ENCODE results near the gene LPA. TPM values are rescaled to one million over a fixed set of nuclear protein-coding genes. Genes with fewer than 3 reads are reported as not detected.
A peak's percentile ranks its signal among the peaks of the same experiment; 100 is the strongest.
"Not testable (repeated sequence)": the region's sequence is repeated elsewhere in the genome, so short reads cannot be mapped to it uniquely, and the experiment has no call there.

The LPA gene
- total RNA-seq, 1 experiment from 2014 or later, result 0.13 TPM

DNA sequence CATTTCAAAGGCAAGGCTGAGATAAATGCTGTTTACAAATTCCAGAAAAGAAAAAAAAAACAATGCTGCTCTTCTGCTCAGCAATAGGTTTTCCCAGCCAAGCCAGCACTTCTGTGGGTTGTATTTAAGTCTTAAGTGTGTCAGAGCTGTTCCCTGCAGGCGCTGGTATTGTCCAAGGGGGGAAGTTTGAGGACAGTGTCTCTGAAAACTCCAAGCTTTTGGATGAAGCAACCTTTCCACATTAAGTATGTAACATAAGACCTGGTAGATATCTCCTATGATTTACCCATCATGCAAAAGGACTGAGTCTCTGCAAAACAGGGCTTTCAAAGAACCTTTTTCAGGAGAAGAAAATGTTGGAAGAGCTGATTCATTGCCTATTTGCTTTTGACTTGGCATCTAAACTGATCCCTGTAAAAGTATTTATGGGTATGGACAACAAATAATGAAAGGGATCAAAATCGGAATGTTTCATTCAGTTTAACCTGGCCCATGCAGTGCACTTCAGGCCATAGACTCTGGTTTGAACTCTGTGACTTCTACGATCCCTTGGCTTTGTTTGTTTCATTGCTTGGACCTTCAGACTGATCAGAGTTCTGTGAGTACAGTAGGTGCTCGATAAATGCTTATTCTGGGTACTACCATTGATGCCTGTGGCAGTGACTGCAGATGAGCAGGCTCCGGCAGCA is 21.8 kb upstream of the LPA start:
- Histone ChIP-seq H3K27me3 (ENCODE audit: insufficient read depth, low read length) (no peaks in the 10 kb centered on the region), H4K20me1 (ENCODE audit: control insufficient read depth, insufficient read depth, insufficient read length) (no peaks in the 10 kb centered on the region), H3K79me2 (ENCODE audit: insufficient read depth, low read length) (no peaks in the 10 kb centered on the region), H3K27ac (ENCODE audit: insufficient read length, low read depth, low read length) (no peak overlapping the region), H2BK20ac (ENCODE audit: low read depth, low read length, poor library complexity, severe bottlenecking) (no peak overlapping the region), H3K4me1 (ENCODE audit: insufficient read depth, low read length) (no peaks in the 10 kb centered on the region), H3K4me2 (ENCODE audit: insufficient read depth, insufficient read length, low read length) (no peak overlapping the region), H3K23me2 (ENCODE audit: insufficient read length, low read depth, low read length, poor library complexity, severe bottlenecking) (no peaks in the 10 kb centered on the region), H3K9me3 (ENCODE audit: control insufficient read depth, low read depth, low read length) (no peaks in the 10 kb centered on the region), H2AFZ (ENCODE audit: low read length) (no peak overlapping the region), H4K5ac (ENCODE audit: insufficient read length, low read depth, low read length) (no peak overlapping the region), H2BK15ac (ENCODE audit: low read depth, low read length) (no peak overlapping the region), H4K8ac (replicated peaks; ENCODE audit: insufficient read length, low read depth, low read length) (no peak overlapping the region), H2BK120ac (ENCODE audit: low read depth, low read length, poor library complexity, severe bottlenecking) (no peak overlapping the region), H3K56ac (ENCODE audit: insufficient read length, low read depth, low read length) (no peak overlapping the region), H3K4ac (ENCODE audit: low read depth, low read length) (no peak overlapping the region), H3K14ac (ENCODE audit: insufficient read depth, low read length) (no peak overlapping the region), H3K79me1 (ENCODE audit: insufficient read depth, low read depth, low read length, poor library complexity, severe bottlenecking) (no peaks in the 10 kb centered on the region), H3T11ph (ENCODE audit: low read length) (no peak overlapping the region), H2AK5ac (ENCODE audit: insufficient read length, low read length) (no peak overlapping the region), H3K23ac (ENCODE audit: insufficient read length, low read depth, low read length) (no peak overlapping the region), H3K18ac (ENCODE audit: insufficient read length, low read depth, low read length) (no peak overlapping the region), H2BK12ac (ENCODE audit: insufficient read length, low read depth, low read length) (no peak overlapping the region), H4K91ac (ENCODE audit: insufficient read length, low read depth, low read length) (no peak overlapping the region), H2BK5ac (ENCODE audit: insufficient read length, low read length) (no peak overlapping the region), H3K9ac (ENCODE audit: extremely low read depth, insufficient read length, low read length) (no peak overlapping the region)
- TF ChIP-seq, protein P1, sequence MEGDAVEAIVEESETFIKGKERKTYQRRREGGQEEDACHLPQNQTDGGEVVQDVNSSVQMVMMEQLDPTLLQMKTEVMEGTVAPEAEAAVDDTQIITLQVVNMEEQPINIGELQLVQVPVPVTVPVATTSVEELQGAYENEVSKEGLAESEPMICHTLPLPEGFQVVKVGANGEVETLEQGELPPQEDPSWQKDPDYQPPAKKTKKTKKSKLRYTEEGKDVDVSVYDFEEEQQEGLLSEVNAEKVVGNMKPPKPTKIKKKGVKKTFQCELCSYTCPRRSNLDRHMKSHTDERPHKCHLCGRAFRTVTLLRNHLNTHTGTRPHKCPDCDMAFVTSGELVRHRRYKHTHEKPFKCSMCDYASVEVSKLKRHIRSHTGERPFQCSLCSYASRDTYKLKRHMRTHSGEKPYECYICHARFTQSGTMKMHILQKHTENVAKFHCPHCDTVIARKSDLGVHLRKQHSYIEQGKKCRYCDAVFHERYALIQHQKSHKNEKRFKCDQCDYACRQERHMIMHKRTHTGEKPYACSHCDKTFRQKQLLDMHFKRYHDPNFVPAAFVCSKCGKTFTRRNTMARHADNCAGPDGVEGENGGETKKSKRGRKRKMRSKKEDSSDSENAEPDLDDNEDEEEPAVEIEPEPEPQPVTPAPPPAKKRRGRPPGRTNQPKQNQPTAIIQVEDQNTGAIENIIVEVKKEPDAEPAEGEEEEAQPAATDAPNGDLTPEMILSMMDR (conservative IDR thresholded peaks at IDR 0.05), result no peak
- Mint-ChIP-seq H3K27me3 (ENCODE audit: low read depth) (peaks cover 6% of the 10 kb centered on the region), H3K4me3 (no peak overlapping the region), H3K36me3 (ENCODE audit: insufficient read depth in 1 of 3, low read depth in 3 of 3) (peaks cover 4 to 6% (median 4%) of the 10 kb centered on the region in 3 experiments; a peak in 4 of 7 replicates), H3K9me3 (peaks cover 2 to 15% of the 10 kb centered on the region in 2 experiments; a peak in 4 of 5 replicates), H3K27ac (peak overlapping the region in 1 of 3 experiments; percentile 70; a peak in 3 of 7 replicates), H3K4me1 (peaks cover 4 to 5% of the 10 kb centered on the region in 2 experiments; a peak in 1 of 4 replicates)
- WGBS (ENCODE audit: extremely low coverage, insufficient read length, low lambda C conversion rate), result no CpG with 5 or more reads among the region's 5 CpGs
- no peak for DNase-seq

DNA sequence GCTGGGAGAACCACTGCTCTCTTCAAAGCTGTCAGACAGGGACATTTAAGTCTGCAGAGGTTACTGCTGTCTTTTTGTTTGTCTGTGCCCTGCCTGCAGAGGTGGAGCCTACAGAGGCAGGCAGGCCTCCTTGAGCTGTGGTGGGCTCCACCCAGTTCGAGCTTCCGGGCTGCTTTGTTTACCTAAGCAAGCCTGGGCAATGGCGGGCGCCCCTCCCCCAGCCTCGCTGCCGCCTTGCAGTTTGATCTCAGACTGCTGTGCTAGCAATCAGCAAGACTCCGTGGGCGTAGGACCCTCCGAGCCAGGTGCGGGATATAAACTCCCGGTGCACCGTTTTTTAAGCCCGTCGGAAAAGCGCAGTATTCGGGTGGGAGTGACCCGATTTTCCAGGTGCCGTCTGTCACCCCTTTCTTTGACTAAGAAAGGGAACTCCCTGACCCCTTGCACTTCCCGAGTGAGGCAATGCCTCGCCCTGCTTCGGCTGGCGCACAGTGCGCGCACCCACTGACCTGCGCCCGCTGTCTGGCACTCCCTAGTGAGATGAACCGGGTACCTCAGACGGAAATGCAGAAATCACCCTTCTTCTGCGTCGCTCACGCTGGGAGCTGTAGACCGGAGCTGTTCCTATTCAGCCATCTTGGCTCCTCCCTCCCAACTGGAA is 21.2 kb upstream of the LPA start:
- not testable (repeated sequence) for H3K4me2 ChIP-seq (ENCODE audit: insufficient read depth, insufficient read length, low read length); H4K5ac ChIP-seq (ENCODE audit: insufficient read length, low read depth, low read length); H3K9me3 ChIP-seq (ENCODE audit: control insufficient read depth, low read depth, low read length); H3K23me2 ChIP-seq (ENCODE audit: insufficient read length, low read depth, low read length, poor library complexity, severe bottlenecking); H2BK5ac ChIP-seq (ENCODE audit: insufficient read length, low read length); H3K27me3 ChIP-seq (ENCODE audit: insufficient read depth, low read length); H3K27ac ChIP-seq (ENCODE audit: insufficient read length, low read depth, low read length); H2AFZ ChIP-seq (ENCODE audit: low read length); H2BK12ac ChIP-seq (ENCODE audit: insufficient read length, low read depth, low read length); H3K79me1 ChIP-seq (ENCODE audit: insufficient read depth, low read depth, low read length, poor library complexity, severe bottlenecking); H3K18ac ChIP-seq (ENCODE audit: insufficient read length, low read depth, low read length); H4K91ac ChIP-seq (ENCODE audit: insufficient read length, low read depth, low read length); H2BK20ac ChIP-seq (ENCODE audit: low read depth, low read length, poor library complexity, severe bottlenecking); H2BK15ac ChIP-seq (ENCODE audit: low read depth, low read length); H3K4ac ChIP-seq (ENCODE audit: low read depth, low read length); H3K79me2 ChIP-seq (ENCODE audit: insufficient read depth, low read length); H3K4me3 Mint-ChIP-seq; H2AK5ac ChIP-seq (ENCODE audit: insufficient read length, low read length); H3K4me1 Mint-ChIP-seq; DNase-seq; H4K20me1 ChIP-seq (ENCODE audit: control insufficient read depth, insufficient read depth, insufficient read length); H4K8ac ChIP-seq (replicated peaks; ENCODE audit: insufficient read length, low read depth, low read length); H3K14ac ChIP-seq (ENCODE audit: insufficient read depth, low read length); H3K9ac ChIP-seq (ENCODE audit: extremely low read depth, insufficient read length, low read length); H2BK120ac ChIP-seq (ENCODE audit: low read depth, low read length, poor library complexity, severe bottlenecking); H3K4me1 ChIP-seq (ENCODE audit: insufficient read depth, low read length); H3K56ac ChIP-seq (ENCODE audit: insufficient read length, low read depth, low read length); H3T11ph ChIP-seq (ENCODE audit: low read length); H3K36me3 Mint-ChIP-seq (ENCODE audit: insufficient read depth in 1 of 3, low read depth in 3 of 3); H3K23ac ChIP-seq (ENCODE audit: insufficient read length, low read depth, low read length)
- Mint-ChIP-seq H3K9me3 (peaks cover 5 to 15% of the 10 kb centered on the region in 2 experiments; a peak in 4 of 5 replicates), H3K27me3 (ENCODE audit: low read depth) (peaks cover 10% of the 10 kb centered on the region), H3K27ac (peak overlapping the region in 1 of 3 experiments; percentile 70; a peak in 1 of 7 replicates)
- WGBS (ENCODE audit: extremely low coverage, insufficient read length, low lambda C conversion rate), result no CpG with 5 or more reads among the region's 32 CpGs

All from H9 (cell line).